ENCODE data around the gene SPOCK1.

SPOCK1 gene

GRCh38 chr5:137190441-137190840, 308.7 kb downstream of the SPOCK1 start:
- no peaks in the 10 kb centered on the region for H3K27me3 ChIP-seq (ENCODE audit: insufficient read depth, poor library complexity, severe bottlenecking)
- TF ChIP-seq SPI1 (IDR thresholded peaks at IDR 0.05; ENCODE audit: borderline replicate concordance, low read depth) = no peak
- TF ChIP-seq POLR2AphosphoS5 (IDR thresholded peaks at IDR 0.05; ENCODE audit: low read depth) = no peak
- DNase-seq (ENCODE audit: low read depth in 1 of 2, low spot score in 1 of 2) = no peak
- no peak overlapping the region for H3K4me3 ChIP-seq (replicated peaks; ENCODE audit: insufficient read depth, low read length)
- no peak overlapping the region for H3K27ac ChIP-seq (replicated peaks)

DNA sequence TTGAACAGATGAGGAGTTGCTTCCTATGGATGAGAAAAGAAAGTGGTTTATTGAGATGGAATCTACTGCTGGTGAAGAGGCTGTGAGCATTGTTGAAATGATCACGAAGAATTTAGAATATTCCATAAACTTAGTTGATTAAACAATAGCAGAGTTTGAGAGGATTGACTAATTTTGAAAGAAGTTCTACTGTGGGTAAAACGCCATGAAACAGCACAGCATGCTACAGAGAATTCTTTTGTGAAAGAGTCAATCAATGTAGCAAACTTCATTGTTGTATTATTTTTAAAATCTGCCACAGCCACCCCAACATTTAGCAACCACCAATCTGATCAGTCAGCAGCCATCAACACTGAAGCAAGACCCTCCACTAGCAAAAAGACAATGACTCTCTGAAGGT, 309.1 kb downstream of the SPOCK1 start:
- Histone ChIP-seq H3K27me3 (ENCODE audit: insufficient read depth, poor library complexity, severe bottlenecking) (no peaks in the 10 kb centered on the region), H3K27ac (replicated peaks) (no peak overlapping the region), H3K4me3 (replicated peaks; ENCODE audit: insufficient read depth, low read length) (no peak overlapping the region)
- DNase-seq (ENCODE audit: low read depth in 1 of 2, low spot score in 1 of 2) = no peak
- TF ChIP-seq SPI1 (IDR thresholded peaks at IDR 0.05; ENCODE audit: borderline replicate concordance, low read depth) (no peak), POLR2AphosphoS5 (IDR thresholded peaks at IDR 0.05; ENCODE audit: low read depth) (no peak), GABPA (IDR thresholded peaks at IDR 0.05; ENCODE audit: low read depth) (no peak), CTCF (IDR thresholded peaks at IDR 0.05; ENCODE audit: insufficient read depth, low read length) (no peak)
- TF ChIP-seq, protein P1, sequence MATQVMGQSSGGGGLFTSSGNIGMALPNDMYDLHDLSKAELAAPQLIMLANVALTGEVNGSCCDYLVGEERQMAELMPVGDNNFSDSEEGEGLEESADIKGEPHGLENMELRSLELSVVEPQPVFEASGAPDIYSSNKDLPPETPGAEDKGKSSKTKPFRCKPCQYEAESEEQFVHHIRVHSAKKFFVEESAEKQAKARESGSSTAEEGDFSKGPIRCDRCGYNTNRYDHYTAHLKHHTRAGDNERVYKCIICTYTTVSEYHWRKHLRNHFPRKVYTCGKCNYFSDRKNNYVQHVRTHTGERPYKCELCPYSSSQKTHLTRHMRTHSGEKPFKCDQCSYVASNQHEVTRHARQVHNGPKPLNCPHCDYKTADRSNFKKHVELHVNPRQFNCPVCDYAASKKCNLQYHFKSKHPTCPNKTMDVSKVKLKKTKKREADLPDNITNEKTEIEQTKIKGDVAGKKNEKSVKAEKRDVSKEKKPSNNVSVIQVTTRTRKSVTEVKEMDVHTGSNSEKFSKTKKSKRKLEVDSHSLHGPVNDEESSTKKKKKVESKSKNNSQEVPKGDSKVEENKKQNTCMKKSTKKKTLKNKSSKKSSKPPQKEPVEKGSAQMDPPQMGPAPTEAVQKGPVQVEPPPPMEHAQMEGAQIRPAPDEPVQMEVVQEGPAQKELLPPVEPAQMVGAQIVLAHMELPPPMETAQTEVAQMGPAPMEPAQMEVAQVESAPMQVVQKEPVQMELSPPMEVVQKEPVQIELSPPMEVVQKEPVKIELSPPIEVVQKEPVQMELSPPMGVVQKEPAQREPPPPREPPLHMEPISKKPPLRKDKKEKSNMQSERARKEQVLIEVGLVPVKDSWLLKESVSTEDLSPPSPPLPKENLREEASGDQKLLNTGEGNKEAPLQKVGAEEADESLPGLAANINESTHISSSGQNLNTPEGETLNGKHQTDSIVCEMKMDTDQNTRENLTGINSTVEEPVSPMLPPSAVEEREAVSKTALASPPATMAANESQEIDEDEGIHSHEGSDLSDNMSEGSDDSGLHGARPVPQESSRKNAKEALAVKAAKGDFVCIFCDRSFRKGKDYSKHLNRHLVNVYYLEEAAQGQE (IDR thresholded peaks at IDR 0.05; ENCODE audit: insufficient replicate concordance, low read depth) = no peak

GRCh38 chr5:137188566-137188965, 310.6 kb downstream of the SPOCK1 start:
- no peak overlapping the region for H3K4me3 ChIP-seq (replicated peaks; ENCODE audit: insufficient read depth, low read length)
- no peak overlapping the region for H3K27ac ChIP-seq (replicated peaks)
- TF ChIP-seq POLR2AphosphoS5 (IDR thresholded peaks at IDR 0.05; ENCODE audit: low read depth) (no peak), CTCF (IDR thresholded peaks at IDR 0.05; ENCODE audit: insufficient read depth, low read length) (no peak), SPI1 (IDR thresholded peaks at IDR 0.05; ENCODE audit: borderline replicate concordance, low read depth) (no peak), GABPA (IDR thresholded peaks at IDR 0.05; ENCODE audit: low read depth) (no peak)
- TF ChIP-seq, protein P1 (IDR thresholded peaks at IDR 0.05; ENCODE audit: insufficient replicate concordance, low read depth) = no peak
- H3K27me3 ChIP-seq (ENCODE audit: insufficient read depth, poor library complexity, severe bottlenecking) = no peaks in the 10 kb centered on the region
- no peak for DNase-seq (ENCODE audit: low read depth in 1 of 2, low spot score in 1 of 2)

- H3K27ac ChIP-seq (replicated peaks) = no peak overlapping the region
- H3K27me3 ChIP-seq (ENCODE audit: insufficient read depth, poor library complexity, severe bottlenecking) = no peaks in the 10 kb centered on the region
- TF ChIP-seq POLR2AphosphoS5 (IDR thresholded peaks at IDR 0.05; ENCODE audit: low read depth) (no peak), CTCF (IDR thresholded peaks at IDR 0.05; ENCODE audit: insufficient read depth, low read length) (no peak), SPI1 (IDR thresholded peaks at IDR 0.05; ENCODE audit: borderline replicate concordance, low read depth) (no peak), GABPA (IDR thresholded peaks at IDR 0.05; ENCODE audit: low read depth) (no peak)
- TF ChIP-seq, protein P1 (IDR thresholded peaks at IDR 0.05; ENCODE audit: insufficient replicate concordance, low read depth) = no peak
- no peak for DNase-seq (ENCODE audit: low read depth in 1 of 2, low spot score in 1 of 2)
- no peak overlapping the region for H3K4me3 ChIP-seq (replicated peaks; ENCODE audit: insufficient read depth, low read length)
Observed at GRCh38 chr5:137186759-137187461, 312.2 kb downstream of the SPOCK1 start.

Measured in HL-60 (cell line).